HepG2 (cell line): ENCODE measurements around the gene TBC1D21.

Source experiments
- CHD4 ChIP-seq: fragments of 200-600 bp; sonication (generic); IDR thresholded peaks from 2 replicates; pipeline ENCODE4 v1.7.0; 2017; ENCODE audit warnings: mild to moderate bottlenecking, low read length, borderline replicate concordance
- EHMT2 ChIP-seq: fragments of 200-600 bp; sonication (generic); IDR thresholded peaks from 2 replicates; pipeline ENCODE4 v1.7.0; 2017; ENCODE audit warnings: antibody characterized with exemption, low read depth, low read length, borderline replicate concordance
- FOSL1 ChIP-seq: sonication (generic); formaldehyde crosslinking; IDR thresholded peaks from 2 replicates; pipeline ENCODE4 v1.9.0; 2021; ENCODE audit warnings: missing genetic modification reagents, borderline replicate concordance
- NCOA2 ChIP-seq: sonication (generic); formaldehyde crosslinking; IDR thresholded peaks from 2 replicates; pipeline ENCODE4 v1.8.0; 2022; ENCODE audit warnings: inconsistent platforms
- POLR2A ChIP-seq, 2 experiments: IDR thresholded peaks; 2 replicates each; pipeline ENCODE4 v1.6.1; 2011; ENCODE audit warnings: low read depth in 2 of 2, low read length in 2 of 2, mild to moderate bottlenecking in 1 of 2, moderate library complexity in 1 of 2; ENCODE audit not compliant: insufficient read depth in 1 of 2
- TAF1 ChIP-seq: sonication (generic); formaldehyde crosslinking; IDR thresholded peaks from 2 replicates; pipeline ENCODE4 v1.4.0; 2020; ENCODE audit warnings: missing genetic modification reagents

DNA sequence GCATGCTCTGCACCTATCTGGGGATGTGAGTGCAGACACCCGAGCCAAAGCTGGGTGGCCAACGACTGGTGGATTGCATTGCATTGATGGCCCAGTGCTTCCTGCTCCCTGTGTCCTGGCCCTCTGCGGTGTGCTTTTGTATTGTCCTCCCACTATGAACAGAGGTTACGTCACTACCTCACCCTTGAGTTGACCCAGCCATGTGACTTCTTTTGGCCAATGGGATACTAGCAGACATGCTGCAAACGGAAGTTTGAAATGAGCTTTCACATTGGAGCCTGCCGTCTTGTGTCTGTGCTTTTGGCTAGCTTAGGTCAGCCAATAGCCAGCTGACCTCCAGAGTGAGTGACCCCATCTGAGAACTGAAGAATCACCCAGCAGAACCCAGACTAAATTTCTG is 15.3 kb upstream of the TBC1D21 start:
- TF ChIP-seq FOSL1 (CRISPR knock-in tag), result no peak
- TF ChIP-seq CHD4, result no peak
- TF ChIP-seq POLR2A (IDR thresholded peaks at IDR 0.05; ENCODE audit: insufficient read depth in 1 of 2, low read depth in 2 of 2, low read length in 2 of 2), result no peak
- no peak for TF ChIP-seq NCOA2 (CRISPR knock-in tag)
- no peak for TF ChIP-seq TAF1 (CRISPR knock-in tag)
- no peak for TF ChIP-seq EHMT2
